DND-41 (cell line): ENCODE measurements around the gene KRT86.

Experiments
- ATAC-seq: fragments of 200-7000 bp; cut with Tn5 transposase; 3 replicates; pipeline ENCODE4 v1.9.1; 2021; ENCODE audit warnings: low read depth; ENCODE audit not compliant: insufficient read depth
- DNase-seq: peaks from one replicate; pipeline ENCODE4 v3.0.0-alpha.2; 2020
- H2AFZ ChIP-seq: 2 replicates; pipeline ENCODE4 v1.6.0; 2012; ENCODE audit warnings: low read depth, low read length
- H3K27ac ChIP-seq: 2 replicates; pipeline ENCODE4 v1.5.1; 2012; ENCODE audit warnings: low read length, inconsistent platforms
- H3K27me3 ChIP-seq: fragments of 200-600 bp; sonication (generic); 2 replicates; pipeline ENCODE4 v1.6.0; 2012; ENCODE audit warnings: low read length, mild to moderate bottlenecking, inconsistent platforms; ENCODE audit not compliant: insufficient read depth, poor library complexity
- H3K36me3 ChIP-seq: 2 replicates; pipeline ENCODE4 v1.5.1; 2012; ENCODE audit warnings: low read length, inconsistent platforms; ENCODE audit not compliant: insufficient read depth
- H3K4me1 ChIP-seq: 2 replicates; pipeline ENCODE4 v1.5.1; 2012; ENCODE audit warnings: mild to moderate bottlenecking, low read length; ENCODE audit not compliant: insufficient read depth
- H3K4me2 ChIP-seq: 2 replicates; pipeline ENCODE4 v1.6.0; 2012; ENCODE audit warnings: mild to moderate bottlenecking, moderate library complexity, low read length, inconsistent platforms; ENCODE audit not compliant: insufficient read depth
- H3K4me3 ChIP-seq, 2 experiments: fragments of 200-600 bp in 1 of 2; shearing (Covaris generic) in 1 of 2; 2 replicates each; pipeline ENCODE4 v1.5.1; 2012 to 2016; ENCODE audit warnings: inconsistent platforms in 2 of 2, low read length in 2 of 2, mild to moderate bottlenecking in 2 of 2, low read depth in 1 of 2, moderate library complexity in 1 of 2
- H3K79me2 ChIP-seq: 2 replicates; pipeline ENCODE4 v1.6.0; 2012; ENCODE audit warnings: low read length, inconsistent platforms; ENCODE audit not compliant: insufficient read depth
- H3K9ac ChIP-seq: 2 replicates; pipeline ENCODE4 v1.6.0; 2012; ENCODE audit warnings: low read depth, mild to moderate bottlenecking, inconsistent platforms, low read length, moderate library complexity
- H3K9me3 ChIP-seq: 2 replicates; pipeline ENCODE4 v1.5.1; 2012; ENCODE audit warnings: low read length, moderate library complexity, mild to moderate bottlenecking, inconsistent platforms; ENCODE audit not compliant: insufficient read depth, severe bottlenecking
- H4K20me1 ChIP-seq: 2 replicates; pipeline ENCODE4 v1.6.0; 2012; ENCODE audit warnings: low read length; ENCODE audit not compliant: insufficient read depth
- EZH2 ChIP-seq: IDR thresholded peaks from 3 replicates; pipeline ENCODE4 v1.6.1; 2012; ENCODE audit warnings: borderline replicate concordance, low read depth, mild to moderate bottlenecking, moderate library complexity, low read length, inconsistent platforms; ENCODE audit not compliant: severe bottlenecking
- TF ChIP-seq, protein P1 (sequence below): IDR thresholded peaks from 2 replicates; pipeline ENCODE4 v1.5.1; 2012; ENCODE audit warnings: borderline replicate concordance, low read length, moderate library complexity, mild to moderate bottlenecking; ENCODE audit not compliant: poor library complexity, severe bottlenecking; ENCODE audit errors: extremely low read depth

Gene KRT86

DNA sequence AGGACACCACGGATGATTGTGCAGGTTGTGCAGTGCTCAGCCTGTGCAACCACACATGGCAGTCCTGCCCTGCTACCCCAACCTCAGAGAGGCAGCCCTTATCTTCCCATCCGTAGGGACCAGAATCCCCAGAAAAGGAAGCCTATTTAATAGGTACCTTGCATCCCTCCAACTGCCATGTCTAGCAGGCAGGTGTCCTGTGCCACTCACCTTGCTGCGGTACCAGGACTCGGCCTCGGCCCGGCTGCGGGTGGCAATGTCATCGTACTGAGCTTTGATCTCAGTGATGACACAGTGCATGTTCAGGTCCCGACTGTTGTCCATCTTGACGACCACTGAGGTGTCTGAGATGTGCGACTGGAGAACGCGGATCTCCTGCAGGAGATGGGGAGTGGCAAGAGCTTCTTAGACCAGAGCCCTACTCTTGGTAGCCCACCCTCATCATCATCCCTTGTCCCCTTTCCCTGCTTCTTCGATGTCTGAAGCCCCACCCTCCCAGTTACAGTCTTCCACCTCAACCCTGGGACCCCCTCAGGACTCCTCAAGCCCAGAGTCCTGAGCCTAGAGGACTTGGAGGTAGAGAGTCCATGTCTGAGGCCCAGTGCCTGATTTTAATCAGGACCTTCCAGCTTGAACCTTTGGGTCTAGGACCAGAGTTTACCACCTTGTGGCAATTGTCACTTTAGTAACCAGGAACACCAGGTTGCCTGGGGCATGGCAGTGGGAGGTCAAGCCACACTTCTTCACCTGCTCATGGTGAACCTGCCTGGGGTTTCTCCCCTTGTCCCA is 20.9 kb upstream of the KRT86 start:
- Histone ChIP-seq H3K9me3 (no peaks in the 10 kb centered on the region), H3K79me2 (no peaks in the 10 kb centered on the region), H2AFZ (no peak overlapping the region), H3K9ac (no peak overlapping the region), H3K4me2 (no peak overlapping the region), H3K27ac (no peak overlapping the region), H3K36me3 (no peaks in the 10 kb centered on the region), H3K4me3 (no peak overlapping the region), H4K20me1 (no peaks in the 10 kb centered on the region), H3K27me3 (no peaks in the 10 kb centered on the region), H3K4me1 (no peaks in the 10 kb centered on the region)
- ATAC-seq, result no peak
- TF ChIP-seq EZH2, result no peak
- TF ChIP-seq, protein P1, sequence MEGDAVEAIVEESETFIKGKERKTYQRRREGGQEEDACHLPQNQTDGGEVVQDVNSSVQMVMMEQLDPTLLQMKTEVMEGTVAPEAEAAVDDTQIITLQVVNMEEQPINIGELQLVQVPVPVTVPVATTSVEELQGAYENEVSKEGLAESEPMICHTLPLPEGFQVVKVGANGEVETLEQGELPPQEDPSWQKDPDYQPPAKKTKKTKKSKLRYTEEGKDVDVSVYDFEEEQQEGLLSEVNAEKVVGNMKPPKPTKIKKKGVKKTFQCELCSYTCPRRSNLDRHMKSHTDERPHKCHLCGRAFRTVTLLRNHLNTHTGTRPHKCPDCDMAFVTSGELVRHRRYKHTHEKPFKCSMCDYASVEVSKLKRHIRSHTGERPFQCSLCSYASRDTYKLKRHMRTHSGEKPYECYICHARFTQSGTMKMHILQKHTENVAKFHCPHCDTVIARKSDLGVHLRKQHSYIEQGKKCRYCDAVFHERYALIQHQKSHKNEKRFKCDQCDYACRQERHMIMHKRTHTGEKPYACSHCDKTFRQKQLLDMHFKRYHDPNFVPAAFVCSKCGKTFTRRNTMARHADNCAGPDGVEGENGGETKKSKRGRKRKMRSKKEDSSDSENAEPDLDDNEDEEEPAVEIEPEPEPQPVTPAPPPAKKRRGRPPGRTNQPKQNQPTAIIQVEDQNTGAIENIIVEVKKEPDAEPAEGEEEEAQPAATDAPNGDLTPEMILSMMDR, result no peak
- DNase-seq, result no peak

GRCh38 chr12:52254180-52254964 is 20.1 kb upstream of the KRT86 start:
- H3K4me3 ChIP-seq, result no peak overlapping the region
- H3K27me3 ChIP-seq, result no peaks in the 10 kb centered on the region
- no peaks in the 10 kb centered on the region for H4K20me1 ChIP-seq
- no peaks in the 10 kb centered on the region for H3K9me3 ChIP-seq
- no peaks in the 10 kb centered on the region for H3K36me3 ChIP-seq
- no peak for ATAC-seq
- H3K9ac ChIP-seq, result no peak overlapping the region
- no peak overlapping the region for H3K4me2 ChIP-seq
- H3K4me1 ChIP-seq, result no peaks in the 10 kb centered on the region
- H2AFZ ChIP-seq, result no peak overlapping the region
- no peak for TF ChIP-seq EZH2
- TF ChIP-seq, protein P1, result no peak
- no peak for DNase-seq
- no peak overlapping the region for H3K27ac ChIP-seq
- H3K79me2 ChIP-seq, result no peaks in the 10 kb centered on the region

GRCh38 chr12:52254965-52255751 is 19.3 kb upstream of the KRT86 start:
- no peaks in the 10 kb centered on the region for H3K79me2 ChIP-seq
- no peaks in the 10 kb centered on the region for H3K4me1 ChIP-seq
- DNase-seq, result no peak
- H3K4me2 ChIP-seq, result no peak overlapping the region
- no peaks in the 10 kb centered on the region for H3K36me3 ChIP-seq
- ATAC-seq, result no peak
- no peak overlapping the region for H3K9ac ChIP-seq
- no peak overlapping the region for H3K27ac ChIP-seq
- H2AFZ ChIP-seq, result no peak overlapping the region
- no peak overlapping the region for H3K4me3 ChIP-seq
- H4K20me1 ChIP-seq, result no peaks in the 10 kb centered on the region
- no peak for TF ChIP-seq EZH2
- TF ChIP-seq, protein P1, result no peak
- H3K9me3 ChIP-seq, result no peaks in the 10 kb centered on the region
- H3K27me3 ChIP-seq, result no peaks in the 10 kb centered on the region
